C4-2B (cell line): Measurements from ENCODE around the gene KRT32.

ENCODE experiments used
- H3K27ac ChIP-seq: fragments of 450-650 bp; 2 replicates; pipeline ENCODE4 v1.5.1; 2017
- CTCF ChIP-seq: fragments of 450-650 bp; conservative IDR thresholded peaks from 2 replicates; pipeline ENCODE4 v1.5.1; 2017; ENCODE audit warnings: mild to moderate bottlenecking
- ZFX ChIP-seq: fragments of 450-650 bp; IDR thresholded peaks from 2 replicates; pipeline ENCODE4 v1.6.1; 2017

KRT32 gene

GRCh38 chr17:41448506-41448905 lies 18.7 kb downstream of the KRT32 start:
- TF ChIP-seq CTCF (no peak), ZFX (no peak)

GRCh38 chr17:41446806-41447205 lies 20.4 kb downstream of the KRT32 start:
- TF ChIP-seq ZFX (no peak), CTCF (no peak)
- H3K27ac ChIP-seq: no peak overlapping the region

More at GRCh38 chr17:41448506-41448905, 18.7 kb downstream of the KRT32 start:
- H3K27ac ChIP-seq: no peak overlapping the region

GRCh38 chr17:41444640-41445039 lies 22.5 kb downstream of the KRT32 start:
- TF ChIP-seq CTCF (no peak), ZFX (no peak)
- no peak overlapping the region for H3K27ac ChIP-seq

GRCh38 chr17:41444186-41444585 lies 23.0 kb downstream of the KRT32 start:
- H3K27ac ChIP-seq: no peak overlapping the region
- TF ChIP-seq ZFX (no peak), CTCF (no peak)

- no peak overlapping the region for H3K27ac ChIP-seq
- TF ChIP-seq ZFX: no peak
- no peak for TF ChIP-seq CTCF
Measured at GRCh38 chr17:41442739-41443138, 24.4 kb downstream of the KRT32 start.

- no peak within 1 kb of the TSS for H3K27ac ChIP-seq
- TF ChIP-seq ZFX (no peak), CTCF (no peak)
Measured at GRCh38 chr17:41440531-41441033, 26.6 kb downstream of the KRT32 start, which contains the start of gene KRT38. KRT38 (minus strand) TSS chr17:41440983; CDS start chr17:41440921, 62 bp downstream.

GRCh38 chr17:41439375-41439774 lies 27.8 kb downstream of the KRT32 start:
- H3K27ac ChIP-seq: no peak overlapping the region
- TF ChIP-seq ZFX (no peak), CTCF (no peak)
